Muscle layer of duodenum (tissue), 2 donors: ENCODE data around the gene KCNJ11.

Source experiments
- H3K27ac ChIP-seq: one replicate; pipeline ENCODE4 v1.7.0; 2013; ENCODE audit warnings: mild to moderate bottlenecking, low read length
- H3K27me3 ChIP-seq: one replicate; pipeline ENCODE4 v1.7.0; 2013; ENCODE audit warnings: low read depth, mild to moderate bottlenecking, control low read depth, low read length
- H3K36me3 ChIP-seq, 2 donors: one replicate each; pipeline ENCODE4 v1.7.0; 2013; ENCODE audit warnings: low read length in 2 of 2, control low read depth in 1 of 2, mild to moderate bottlenecking in 1 of 2; ENCODE audit not compliant: insufficient read depth in 2 of 2, control insufficient read depth in 1 of 2
- H3K4me1 ChIP-seq, 2 donors: one replicate each; pipeline ENCODE4 v1.7.0; 2013; ENCODE audit warnings: low read length in 2 of 2, mild to moderate bottlenecking in 2 of 2, control low read depth in 1 of 2, moderate library complexity in 1 of 2; ENCODE audit not compliant: insufficient read depth in 2 of 2, control insufficient read depth in 1 of 2
- H3K4me3 ChIP-seq, 2 donors: one replicate each; pipeline ENCODE4 v1.7.0; 2013; ENCODE audit warnings: low read length in 2 of 2, low read depth in 1 of 2, mild to moderate bottlenecking in 1 of 2
- H3K9me3 ChIP-seq, 2 donors: one replicate each; pipeline ENCODE4 v1.7.0; 2013; ENCODE audit warnings: low read length in 2 of 2, control low read depth in 1 of 2, mild to moderate bottlenecking in 1 of 2; ENCODE audit not compliant: control insufficient read depth in 1 of 2
- donor health status: healthy.

KCNJ11 gene

GRCh38 chr11:17351172-17351509 is 37.3 kb downstream of the KCNJ11 start:
- H3K36me3 ChIP-seq: no peaks in the 10 kb centered on the region
- no peaks in the 10 kb centered on the region for H3K9me3 ChIP-seq
- H3K27ac ChIP-seq: no peak overlapping the region
- peak overlapping the region; percentile 49 to 69 for H3K4me3 ChIP-seq
- peaks cover 4 to 17% of the 10 kb centered on the region in 2 donors for H3K4me1 ChIP-seq
- no peaks in the 10 kb centered on the region for H3K27me3 ChIP-seq

DNA sequence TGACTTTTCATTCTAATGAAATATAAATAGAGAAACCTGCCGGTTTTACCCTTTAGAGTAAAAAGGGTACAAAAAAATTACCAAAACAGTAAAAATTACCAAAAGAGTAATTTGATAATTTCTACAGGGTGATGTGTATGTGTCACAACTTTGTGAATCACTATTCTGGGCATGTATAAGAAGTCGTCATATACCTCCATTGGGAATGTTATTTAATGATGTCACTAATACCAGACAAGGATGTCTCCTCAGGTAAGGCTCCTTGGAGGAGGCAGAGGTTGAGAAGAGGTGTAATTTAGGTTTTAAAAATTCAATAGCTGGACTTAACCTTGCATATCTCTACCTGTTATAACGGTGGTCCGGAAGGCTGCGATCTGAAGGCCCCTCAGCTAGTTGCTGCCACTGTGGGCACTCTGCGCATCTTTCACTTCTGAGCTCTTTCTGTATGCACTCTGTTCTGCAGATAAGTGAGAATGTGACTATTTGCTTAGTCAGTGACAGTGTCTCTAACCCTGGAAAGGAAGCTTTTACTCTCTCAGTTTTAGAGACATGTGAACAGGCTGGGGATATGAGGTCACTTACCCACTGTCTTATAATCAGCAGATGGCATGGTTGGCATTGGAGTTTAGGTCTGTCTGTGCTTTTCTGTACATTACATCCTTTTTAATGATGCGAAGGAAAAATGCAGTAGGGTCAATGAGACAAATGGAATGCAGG is 37.8 kb downstream of the KCNJ11 start:
- Histone ChIP-seq H3K36me3 (no peaks in the 10 kb centered on the region), H3K27ac (no peak overlapping the region), H3K27me3 (no peaks in the 10 kb centered on the region), H3K4me3 (peak overlapping the region in 1 of 2 donors; percentile 49), H3K4me1 (peaks cover 4 to 17% of the 10 kb centered on the region in 2 donors), H3K9me3 (no peaks in the 10 kb centered on the region)

DNA sequence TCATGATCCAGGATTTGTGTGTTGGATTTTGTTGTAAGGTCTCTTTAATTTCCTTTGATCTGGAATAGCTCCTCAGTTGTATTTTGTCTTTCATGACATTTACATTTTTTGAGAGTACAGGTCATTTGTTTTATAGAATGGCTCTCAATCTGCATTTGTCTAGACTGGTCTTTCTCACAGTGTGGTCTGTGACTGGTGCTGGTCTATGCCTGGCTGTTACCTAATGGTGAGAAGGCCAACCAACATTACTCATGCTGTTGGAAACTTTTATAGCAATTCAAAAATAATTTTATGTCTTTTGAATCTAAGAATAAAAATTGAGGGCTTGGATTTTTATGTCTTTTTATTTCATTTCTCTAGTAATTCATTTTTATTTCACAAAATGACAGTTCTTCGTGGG is 40.8 kb downstream of the KCNJ11 start:
- Histone ChIP-seq H3K4me3 (no peak overlapping the region), H3K27me3 (no peaks in the 10 kb centered on the region), H3K36me3 (no peaks in the 10 kb centered on the region), H3K9me3 (no peaks in the 10 kb centered on the region), H3K27ac (no peak overlapping the region), H3K4me1 (peaks cover 0 to 8% of the 10 kb centered on the region in 2 donors)

DNA sequence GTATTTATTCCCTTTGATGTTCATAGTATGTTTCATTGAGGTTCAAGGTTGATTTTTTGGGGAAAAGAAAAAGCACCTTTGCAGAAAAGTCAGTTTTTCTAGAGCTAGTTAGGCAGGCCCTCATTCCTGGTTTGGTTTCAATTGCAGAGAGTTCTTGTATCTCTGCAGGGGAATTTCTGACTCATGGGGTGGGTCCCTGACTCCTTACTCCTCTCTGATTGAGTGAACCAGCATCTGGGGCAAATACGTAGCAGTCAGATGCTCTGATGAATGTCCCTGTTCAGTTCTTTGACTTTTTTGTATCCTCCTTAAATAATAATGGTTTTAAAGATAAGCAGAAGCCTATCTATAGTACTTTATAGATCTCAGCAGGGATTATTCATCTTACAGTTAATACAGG is 44.6 kb downstream of the KCNJ11 start:
- H3K4me1 ChIP-seq: no peaks in the 10 kb centered on the region

DNA sequence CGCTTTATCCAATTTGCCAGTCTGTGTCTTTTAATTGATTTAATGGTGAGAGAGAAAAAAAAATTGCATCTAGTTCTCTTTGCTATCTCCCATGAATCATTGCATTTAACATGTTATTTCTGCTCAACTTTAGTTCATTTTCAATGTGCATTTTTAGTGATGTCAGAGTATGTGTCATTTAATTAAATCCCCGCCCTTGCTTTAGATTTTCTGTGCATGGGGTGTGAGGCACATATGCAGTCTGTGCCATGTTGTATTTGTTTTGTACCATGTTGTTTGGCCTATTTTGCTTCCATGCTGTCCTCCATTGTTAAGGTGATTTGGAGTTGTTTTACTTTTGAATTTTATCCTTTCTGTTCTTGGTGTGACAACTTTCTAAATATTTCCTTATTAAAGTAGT is 45.2 kb downstream of the KCNJ11 start:
- Histone ChIP-seq H3K4me1 (no peaks in the 10 kb centered on the region), H3K27ac (no peak overlapping the region), H3K36me3 (no peaks in the 10 kb centered on the region), H3K27me3 (no peaks in the 10 kb centered on the region), H3K9me3 (no peaks in the 10 kb centered on the region), H3K4me3 (no peak overlapping the region)

More for the DNA sequence above, 44.6 kb downstream of the KCNJ11 start:
- Histone ChIP-seq H3K36me3 (no peaks in the 10 kb centered on the region), H3K27ac (no peak overlapping the region), H3K27me3 (no peaks in the 10 kb centered on the region), H3K9me3 (no peaks in the 10 kb centered on the region), H3K4me3 (no peak overlapping the region)
